ENCODE results near the gene ASTN2. TPM values are rescaled to one million over a fixed set of nuclear protein-coding genes. Genes with fewer than 3 reads are reported as not detected.

Gene ASTN2
- total RNA-seq, 1 experiment from 2014 or later: 4.8 TPM

DNA sequence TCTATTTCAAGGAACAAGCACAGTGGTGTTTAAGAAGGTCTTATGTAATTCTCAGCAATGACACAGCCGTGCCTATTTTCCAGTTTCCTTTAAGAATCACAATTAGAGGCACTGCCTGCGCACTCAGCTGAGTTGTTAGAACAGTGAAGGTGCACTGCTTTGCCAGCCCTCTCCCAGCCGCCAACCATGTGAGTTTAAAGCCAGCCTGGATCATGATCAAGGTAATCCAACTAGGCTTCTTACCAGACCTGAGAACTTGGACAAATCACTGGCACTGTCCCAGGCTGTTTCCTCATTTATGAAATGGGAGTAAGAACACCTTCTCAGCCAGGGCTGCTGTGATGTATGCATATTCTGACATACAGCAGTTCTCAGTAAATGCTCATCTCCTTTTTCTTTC, 99.6 kb downstream of the ASTN2 start:
- no peak overlapping the region for H2AFZ ChIP-seq (ENCODE audit: low read depth, low read length, poor library complexity, severe bottlenecking)
- no peak overlapping the region for H3K27ac ChIP-seq (ENCODE audit: low read depth, low read length)
- intact Hi-C loops (cut with micrococcal nuclease): no loop called here
- no peaks in the 10 kb centered on the region for H3K27me3 ChIP-seq (ENCODE audit: insufficient read depth, low read length)
- H3K79me2 ChIP-seq (ENCODE audit: insufficient read depth, low read length): no peaks in the 10 kb centered on the region
- DNase-seq (ENCODE audit: low read depth, low spot score) (no peak), ATAC-seq (no peak)
- H3K4me3 ChIP-seq (replicated peaks in 1 of 2; ENCODE audit: low read depth in 1 of 2, low read length in 2 of 2): no peak overlapping the region
- TF ChIP-seq, protein P1, sequence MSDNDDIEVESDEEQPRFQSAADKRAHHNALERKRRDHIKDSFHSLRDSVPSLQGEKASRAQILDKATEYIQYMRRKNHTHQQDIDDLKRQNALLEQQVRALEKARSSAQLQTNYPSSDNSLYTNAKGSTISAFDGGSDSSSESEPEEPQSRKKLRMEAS (IDR thresholded peaks at IDR 0.05): no peak
- no peak for TF ChIP-seq ZFX (IDR thresholded peaks at IDR 0.05)
- TF ChIP-seq POLR2A (IDR thresholded peaks at IDR 0.05; ENCODE audit: borderline replicate concordance, extremely low read depth, insufficient read depth, insufficient read length): no peak
- TF ChIP-seq, protein P2, sequence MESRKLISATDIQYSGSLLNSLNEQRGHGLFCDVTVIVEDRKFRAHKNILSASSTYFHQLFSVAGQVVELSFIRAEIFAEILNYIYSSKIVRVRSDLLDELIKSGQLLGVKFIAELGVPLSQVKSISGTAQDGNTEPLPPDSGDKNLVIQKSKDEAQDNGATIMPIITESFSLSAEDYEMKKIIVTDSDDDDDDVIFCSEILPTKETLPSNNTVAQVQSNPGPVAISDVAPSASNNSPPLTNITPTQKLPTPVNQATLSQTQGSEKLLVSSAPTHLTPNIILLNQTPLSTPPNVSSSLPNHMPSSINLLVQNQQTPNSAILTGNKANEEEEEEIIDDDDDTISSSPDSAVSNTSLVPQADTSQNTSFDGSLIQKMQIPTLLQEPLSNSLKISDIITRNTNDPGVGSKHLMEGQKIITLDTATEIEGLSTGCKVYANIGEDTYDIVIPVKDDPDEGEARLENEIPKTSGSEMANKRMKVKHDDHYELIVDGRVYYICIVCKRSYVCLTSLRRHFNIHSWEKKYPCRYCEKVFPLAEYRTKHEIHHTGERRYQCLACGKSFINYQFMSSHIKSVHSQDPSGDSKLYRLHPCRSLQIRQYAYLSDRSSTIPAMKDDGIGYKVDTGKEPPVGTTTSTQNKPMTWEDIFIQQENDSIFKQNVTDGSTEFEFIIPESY (IDR thresholded peaks at IDR 0.05; ENCODE audit: extremely low read depth, insufficient replicate concordance, low read length): no peak
- TF ChIP-seq FOSL1 (IDR thresholded peaks at IDR 0.05; ENCODE audit: low read depth): no peak
- TF ChIP-seq CEBPB (IDR thresholded peaks at IDR 0.05; ENCODE audit: low read depth): no peak
- TF ChIP-seq, protein P3, sequence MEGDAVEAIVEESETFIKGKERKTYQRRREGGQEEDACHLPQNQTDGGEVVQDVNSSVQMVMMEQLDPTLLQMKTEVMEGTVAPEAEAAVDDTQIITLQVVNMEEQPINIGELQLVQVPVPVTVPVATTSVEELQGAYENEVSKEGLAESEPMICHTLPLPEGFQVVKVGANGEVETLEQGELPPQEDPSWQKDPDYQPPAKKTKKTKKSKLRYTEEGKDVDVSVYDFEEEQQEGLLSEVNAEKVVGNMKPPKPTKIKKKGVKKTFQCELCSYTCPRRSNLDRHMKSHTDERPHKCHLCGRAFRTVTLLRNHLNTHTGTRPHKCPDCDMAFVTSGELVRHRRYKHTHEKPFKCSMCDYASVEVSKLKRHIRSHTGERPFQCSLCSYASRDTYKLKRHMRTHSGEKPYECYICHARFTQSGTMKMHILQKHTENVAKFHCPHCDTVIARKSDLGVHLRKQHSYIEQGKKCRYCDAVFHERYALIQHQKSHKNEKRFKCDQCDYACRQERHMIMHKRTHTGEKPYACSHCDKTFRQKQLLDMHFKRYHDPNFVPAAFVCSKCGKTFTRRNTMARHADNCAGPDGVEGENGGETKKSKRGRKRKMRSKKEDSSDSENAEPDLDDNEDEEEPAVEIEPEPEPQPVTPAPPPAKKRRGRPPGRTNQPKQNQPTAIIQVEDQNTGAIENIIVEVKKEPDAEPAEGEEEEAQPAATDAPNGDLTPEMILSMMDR (IDR thresholded peaks at IDR 0.05 in 2 of 3, conservative IDR thresholded peaks at IDR 0.05 in 1 of 3; ENCODE audit: borderline replicate concordance in 1 of 3, insufficient read depth in 1 of 3, low read depth in 2 of 3, low read length in 2 of 3): no peak
- no peaks in the 10 kb centered on the region for H4K20me1 ChIP-seq (ENCODE audit: insufficient read depth)
- H3K9me2 ChIP-seq (ENCODE audit: insufficient read depth): no peaks in the 10 kb centered on the region
- no peaks in the 10 kb centered on the region; a peak in 1 of 4 replicates for H3K9me3 ChIP-seq (ENCODE audit: control insufficient read depth in 1 of 2, insufficient read depth in 1 of 2, low read depth in 1 of 2, low read length in 2 of 2)
- no peak overlapping the region for H3K4me2 ChIP-seq (ENCODE audit: low read length)
- no peak overlapping the region for H3K9ac ChIP-seq (ENCODE audit: low read length)
- no TSS peak for BruUV-seq (replicated peaks)
- no peaks in the 10 kb centered on the region; a peak in 1 of 4 replicates for H3K36me3 ChIP-seq (ENCODE audit: control insufficient read depth in 1 of 2, insufficient read depth in 2 of 2, low read length in 2 of 2)
- RAD21 ChIA-PET (ENCODE audit: low non-redundant PET in 1 of 2, low total read pairs in 2 of 2, uncharacterized antibody in 2 of 2, unreplicated experiment in 2 of 2): no interaction called here
- H3K4me1 ChIP-seq (ENCODE audit: control insufficient read depth in 1 of 2, insufficient read depth in 2 of 2, low read length in 2 of 2): no peaks in the 10 kb centered on the region
- CTCF ChIA-PET: no interaction called here
- POLR2A ChIA-PET: no interaction called here
